ENCODE results near the gene ABCB9.
"Not testable (repeated sequence)": the region's sequence is repeated elsewhere in the genome, so short reads cannot be mapped to it uniquely, and the experiment has no call there.

ABCB9 gene

DNA sequence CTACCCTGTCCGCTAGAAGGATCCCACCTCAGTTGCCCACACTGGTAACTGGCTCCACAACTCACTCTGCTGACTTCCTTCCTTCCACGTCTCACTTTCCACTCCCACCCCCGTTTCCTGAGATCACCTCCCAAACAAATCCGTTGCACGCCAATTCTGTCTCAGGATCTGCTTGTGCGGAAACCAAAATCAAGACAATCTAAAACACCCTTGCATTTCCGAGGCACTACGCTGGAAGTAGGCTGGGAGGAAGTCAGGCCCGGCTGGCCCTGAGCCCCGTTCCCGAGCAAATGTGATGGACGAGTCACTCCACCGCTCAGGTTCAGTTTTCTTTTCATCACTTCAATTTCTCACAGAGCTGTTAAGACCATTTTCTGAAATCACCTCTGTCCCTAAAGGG, 23.1 kb downstream of the ABCB9 start:
- FAIRE-seq = no peak

DNA sequence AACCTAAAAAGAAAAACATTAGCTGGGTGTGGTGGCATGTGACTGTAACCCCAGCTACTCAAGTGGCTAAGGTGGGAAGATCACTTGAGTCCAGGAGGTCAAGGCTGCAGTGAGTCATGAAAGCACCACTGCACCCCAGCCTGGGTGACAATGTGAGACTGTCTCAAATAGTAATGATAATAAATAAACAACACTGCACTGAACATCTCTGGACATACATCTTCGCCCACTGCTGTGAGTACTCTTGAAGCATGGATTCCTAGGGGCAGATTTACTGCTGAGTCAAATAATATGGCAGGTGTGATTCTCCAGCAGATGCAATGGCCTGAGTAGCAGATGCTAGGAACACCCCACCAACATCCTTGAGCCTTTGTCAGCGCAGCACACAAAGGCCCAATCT, 23.6 kb downstream of the ABCB9 start:
- TF ChIP-seq, protein P1, sequence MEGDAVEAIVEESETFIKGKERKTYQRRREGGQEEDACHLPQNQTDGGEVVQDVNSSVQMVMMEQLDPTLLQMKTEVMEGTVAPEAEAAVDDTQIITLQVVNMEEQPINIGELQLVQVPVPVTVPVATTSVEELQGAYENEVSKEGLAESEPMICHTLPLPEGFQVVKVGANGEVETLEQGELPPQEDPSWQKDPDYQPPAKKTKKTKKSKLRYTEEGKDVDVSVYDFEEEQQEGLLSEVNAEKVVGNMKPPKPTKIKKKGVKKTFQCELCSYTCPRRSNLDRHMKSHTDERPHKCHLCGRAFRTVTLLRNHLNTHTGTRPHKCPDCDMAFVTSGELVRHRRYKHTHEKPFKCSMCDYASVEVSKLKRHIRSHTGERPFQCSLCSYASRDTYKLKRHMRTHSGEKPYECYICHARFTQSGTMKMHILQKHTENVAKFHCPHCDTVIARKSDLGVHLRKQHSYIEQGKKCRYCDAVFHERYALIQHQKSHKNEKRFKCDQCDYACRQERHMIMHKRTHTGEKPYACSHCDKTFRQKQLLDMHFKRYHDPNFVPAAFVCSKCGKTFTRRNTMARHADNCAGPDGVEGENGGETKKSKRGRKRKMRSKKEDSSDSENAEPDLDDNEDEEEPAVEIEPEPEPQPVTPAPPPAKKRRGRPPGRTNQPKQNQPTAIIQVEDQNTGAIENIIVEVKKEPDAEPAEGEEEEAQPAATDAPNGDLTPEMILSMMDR (IDR thresholded peaks at IDR 0.05; ENCODE audit: insufficient read depth, missing control alignments) = no peak
- no peak for FAIRE-seq
- no peak for DNase-seq (ENCODE audit: insufficient read length, low spot score)

More for the DNA sequence above, 23.1 kb downstream of the ABCB9 start:
- TF ChIP-seq, protein P1 (IDR thresholded peaks at IDR 0.05; ENCODE audit: insufficient read depth, missing control alignments) = no peak
- DNase-seq (ENCODE audit: insufficient read length, low spot score) = no peak

DNA sequence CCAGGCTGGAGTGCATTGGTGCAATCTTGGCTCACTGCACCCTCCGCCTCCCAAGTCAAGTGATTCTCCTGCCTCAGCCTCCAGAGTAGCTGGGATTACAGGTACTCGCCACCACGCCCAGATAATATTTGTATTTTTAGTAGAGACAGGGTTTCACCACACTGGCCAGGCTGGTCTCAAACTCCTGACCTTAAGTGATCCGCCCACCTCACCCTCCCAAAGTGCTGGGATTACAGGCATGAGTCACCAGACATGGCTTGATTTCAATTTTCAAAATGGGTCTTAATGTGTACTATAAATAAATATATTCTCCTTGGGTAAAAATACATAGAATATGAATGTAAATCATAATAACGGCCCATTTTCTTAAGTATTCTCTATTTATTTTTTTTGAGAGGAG, 24.9 kb downstream of the ABCB9 start:
- FAIRE-seq; DNase-seq (ENCODE audit: insufficient read length, low spot score): not testable (repeated sequence)

DNA sequence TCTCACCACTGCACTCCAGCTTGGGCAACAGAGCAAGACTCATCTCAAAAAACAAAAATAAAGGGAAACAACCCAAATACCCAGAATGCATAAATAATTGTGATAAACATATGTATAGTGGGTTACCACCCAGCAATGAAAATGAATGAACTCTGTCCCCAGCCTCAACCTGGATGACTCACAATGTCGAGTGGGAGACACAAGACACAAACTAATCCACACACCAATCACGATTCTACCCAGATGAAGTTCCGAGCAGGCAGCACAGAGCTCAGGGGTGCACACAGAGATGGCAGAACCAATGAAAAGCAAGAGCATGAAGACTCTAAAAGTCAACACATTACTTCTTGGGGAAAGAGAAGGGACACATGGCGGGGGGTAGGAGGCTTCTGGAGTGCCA, 27.1 kb downstream of the ABCB9 start:
- no peak for DNase-seq (ENCODE audit: insufficient read length, low spot score)
- TF ChIP-seq, protein P1 (IDR thresholded peaks at IDR 0.05; ENCODE audit: insufficient read depth, missing control alignments) = no peak

DNA sequence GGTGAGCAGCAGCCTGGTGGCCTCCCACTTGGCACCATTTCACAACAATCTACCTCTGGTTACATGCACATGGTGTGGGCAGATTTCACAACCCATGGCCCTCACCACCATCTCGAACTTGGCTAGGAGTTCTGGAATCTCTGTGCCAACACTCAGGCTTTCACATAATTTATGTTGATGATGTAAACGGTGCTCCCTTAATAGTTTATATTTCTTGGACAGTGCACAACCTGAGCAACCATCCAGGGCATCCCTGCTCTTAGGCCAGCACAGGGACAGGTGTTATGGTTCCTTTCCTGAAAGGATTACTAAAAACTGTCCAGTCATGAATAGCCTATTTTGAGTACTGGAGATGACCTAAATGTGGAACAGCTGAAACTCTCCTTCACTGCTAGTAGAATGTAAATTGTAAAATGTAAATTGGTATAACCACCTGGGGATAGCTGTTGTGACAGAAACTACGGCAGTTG, 28.6 kb downstream of the ABCB9 start:
- FAIRE-seq = no peak
- TF ChIP-seq, protein P1 (IDR thresholded peaks at IDR 0.05; ENCODE audit: insufficient read depth, missing control alignments) = no peak
- DNase-seq (ENCODE audit: insufficient read length, low spot score) = no peak

More for the DNA sequence above, 27.1 kb downstream of the ABCB9 start:
- FAIRE-seq = no peak

DNA sequence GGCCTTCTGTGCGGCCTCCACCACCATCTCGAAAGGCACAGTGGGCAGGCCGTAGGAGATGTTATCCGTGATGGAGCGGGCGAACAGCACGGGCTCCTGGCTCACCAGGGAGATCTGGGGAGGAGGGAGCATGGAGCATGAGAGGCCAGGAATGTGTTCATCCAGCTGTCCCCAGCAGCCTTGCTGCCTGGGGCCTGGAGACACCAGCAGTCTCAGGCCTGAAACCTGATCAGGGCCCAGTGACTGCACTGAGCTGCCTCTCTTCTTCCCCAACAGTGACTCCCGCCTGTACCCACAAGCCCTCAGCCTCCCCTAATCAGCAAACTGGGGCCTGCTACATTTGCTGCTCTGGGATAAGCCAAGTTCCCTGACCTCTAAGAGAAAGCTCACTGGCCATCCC, 30.9 kb downstream of the ABCB9 start:
- FAIRE-seq = no peak
- DNase-seq (ENCODE audit: insufficient read length, low spot score) = no peak
- TF ChIP-seq, protein P1 (IDR thresholded peaks at IDR 0.05; ENCODE audit: insufficient read depth, missing control alignments) = no peak

DNA sequence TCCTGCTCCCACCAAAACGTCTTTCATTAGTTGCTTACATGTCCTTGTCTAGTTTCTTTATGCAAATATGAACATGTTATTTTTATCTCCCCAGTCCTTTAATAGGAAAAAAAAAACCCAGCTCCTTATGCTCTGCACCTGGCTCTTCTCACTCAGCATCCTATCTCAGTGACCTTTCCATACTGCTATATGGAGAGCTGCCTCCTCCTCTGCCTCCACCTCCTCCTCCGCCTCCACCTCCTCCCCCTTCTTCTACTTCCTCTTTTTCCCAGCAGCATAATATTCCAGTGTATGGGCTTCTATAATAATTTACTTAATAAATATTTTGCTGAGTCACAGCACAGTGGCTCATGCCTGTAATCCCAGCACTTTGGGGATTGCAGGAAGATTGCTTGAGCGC, 31.5 kb downstream of the ABCB9 start:
- TF ChIP-seq, protein P1 (IDR thresholded peaks at IDR 0.05; ENCODE audit: insufficient read depth, missing control alignments) = no peak
- FAIRE-seq (no peak), DNase-seq (ENCODE audit: insufficient read length, low spot score) (no peak)

DNA sequence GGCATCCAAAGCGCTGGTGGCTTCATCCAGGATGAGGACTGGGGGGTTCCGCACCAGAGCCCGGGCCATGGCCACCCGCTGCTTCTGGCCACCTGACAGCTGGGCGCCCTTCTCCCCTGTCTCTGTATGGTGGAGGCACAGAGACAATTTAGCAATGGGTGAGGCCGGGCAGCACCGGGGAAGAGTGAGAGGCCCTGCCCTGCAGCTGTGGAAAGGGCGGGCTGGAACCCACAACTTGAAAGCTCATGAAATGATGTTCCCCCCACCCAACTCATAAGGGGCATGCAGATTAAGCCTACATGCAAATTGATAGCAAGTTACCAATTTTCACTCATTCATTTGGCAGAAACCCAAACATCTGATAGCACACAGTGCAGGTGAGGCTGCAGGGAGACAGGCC, 34.1 kb downstream of the ABCB9 start:
- TF ChIP-seq, protein P1 (IDR thresholded peaks at IDR 0.05; ENCODE audit: insufficient read depth, missing control alignments) = no peak

More for the DNA sequence above, 34.1 kb downstream of the ABCB9 start:
- FAIRE-seq (no peak), DNase-seq (ENCODE audit: insufficient read length, low spot score) (no peak)
